NCI-H128 (cell line): ENCODE data around the gene MPND.

Source experiments
- DNase-seq: peaks from one replicate; lab custom pipeline; 2025; ENCODE audit not compliant: unreplicated experiment; lab: John Stamatoyannopoulos, UW

Gene MPND

GRCh38 chr19:4365791-4366665 is 22.7 kb downstream of the MPND start:
- DNase-seq = no peak

- no peak for DNase-seq
Measured at GRCh38 chr19:4366666-4367335, 23.4 kb downstream of the MPND start.

GRCh38 chr19:4367336-4367723 is 24.0 kb downstream of the MPND start:
- DNase-seq = no peak

- no peak for DNase-seq
Measured at GRCh38 chr19:4367781-4368127, 24.4 kb downstream of the MPND start.

GRCh38 chr19:4368128-4368820 is 24.9 kb downstream of the MPND start:
- no peak for DNase-seq

GRCh38 chr19:4369109-4369887 is 25.9 kb downstream of the MPND start:
- DNase-seq = no peak

- no peak for DNase-seq
Measured at GRCh38 chr19:4369888-4370260, 26.5 kb downstream of the MPND start.

GRCh38 chr19:4370418-4371041 is 27.2 kb downstream of the MPND start:
- DNase-seq = no peak

GRCh38 chr19:4371247-4372164 is 28.1 kb downstream of the MPND start:
- no peak for DNase-seq

- DNase-seq = no peak
Measured at GRCh38 chr19:4372165-4373012, 29.0 kb downstream of the MPND start.

- no peak for DNase-seq
Measured at GRCh38 chr19:4373013-4373367, 29.6 kb downstream of the MPND start.

GRCh38 chr19:4373601-4374497 is 30.5 kb downstream of the MPND start:
- no peak for DNase-seq

GRCh38 chr19:4374498-4375163 is 31.3 kb downstream of the MPND start:
- DNase-seq = no peak

GRCh38 chr19:4375164-4376027 is 32.0 kb downstream of the MPND start:
- no peak for DNase-seq

- DNase-seq = no peak
Measured at GRCh38 chr19:4376028-4376670, 32.8 kb downstream of the MPND start.

GRCh38 chr19:4376671-4376990 is 33.3 kb downstream of the MPND start:
- no peak for DNase-seq
